AG04449 (cell line): ENCODE measurements around the gene MCEMP1.

Source experiments
- CTCF ChIA-PET: fragments of 350-600 bp; formaldehyde crosslinking; extraction: SDS; loops from one replicate; lab custom pipeline; 2021; ENCODE audit warnings: antibody characterized with exemption; lab: Yijun Ruan, JAX
- POLR2A ChIA-PET: fragments of 400-600, 350-600 bp; formaldehyde crosslinking; extraction: SDS; loops from one replicate; lab custom pipeline; 2020; ENCODE audit warnings: antibody characterized with exemption, inconsistent platforms; lab: Yijun Ruan, JAX
- DNase-seq: peaks from one replicate; pipeline ENCODE4 v3.0.0-alpha.2; 2010; ENCODE audit warnings: low read depth, low spot score
- H3K4me3 ChIP-seq: 2 replicates; pipeline ENCODE4 v1.5.1; 2011; ENCODE audit warnings: low read depth, mild to moderate bottlenecking, control low read depth, low read length
- TF ChIP-seq, protein P1 (sequence below): IDR thresholded peaks from one replicate; pipeline ENCODE4 v1.5.1; 2011; ENCODE audit warnings: mild to moderate bottlenecking, moderate library complexity, low read length, control low read depth, inconsistent platforms; ENCODE audit not compliant: insufficient read depth; ENCODE audit errors: missing control alignments

The MCEMP1 gene

DNA sequence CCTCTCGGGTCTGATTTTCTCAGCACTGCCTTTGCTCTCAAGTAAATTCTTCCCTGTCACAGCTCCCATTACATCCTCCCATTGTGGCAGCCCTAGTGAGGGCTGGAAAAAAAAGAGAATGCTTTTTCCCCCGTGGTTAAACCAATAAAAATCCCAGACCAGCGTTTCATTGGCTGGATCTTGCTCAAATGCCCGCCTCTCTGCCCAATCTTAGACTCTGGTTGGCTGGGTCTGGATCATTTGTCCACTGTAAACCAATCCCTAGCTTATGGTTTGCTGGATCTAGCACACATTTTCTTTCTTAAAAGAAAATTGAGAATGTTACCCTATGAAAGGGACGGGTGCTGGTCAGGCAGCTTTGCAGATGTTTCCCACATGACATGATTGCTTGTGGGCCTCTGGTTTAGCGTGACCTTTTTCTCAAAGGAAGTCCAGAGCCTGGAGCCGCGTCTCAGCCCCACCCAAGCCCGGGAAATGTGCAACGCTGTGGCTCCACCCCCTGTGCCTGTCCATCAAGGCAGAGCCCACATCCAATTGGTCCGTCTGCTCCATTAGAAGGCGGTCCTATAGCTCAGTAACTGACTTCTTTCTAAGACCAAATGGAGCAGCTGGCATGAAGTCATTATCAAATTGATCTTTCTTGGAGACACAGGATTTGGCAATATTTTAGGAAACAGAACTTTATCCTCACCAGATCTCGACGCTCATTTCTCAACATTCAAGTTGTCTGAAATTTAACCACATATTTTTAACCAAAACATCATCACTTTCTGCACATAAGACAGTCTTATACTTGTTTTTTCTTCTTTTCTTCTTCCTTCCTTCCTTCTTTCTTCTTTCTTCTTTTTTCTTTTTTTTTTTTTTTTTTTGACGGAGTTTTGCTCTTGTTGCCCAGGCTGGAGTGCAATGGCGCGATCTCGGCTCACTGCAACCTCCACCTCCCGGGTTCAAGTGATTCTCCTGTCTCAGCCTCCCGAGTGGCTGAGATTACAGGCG is 2.6 kb upstream of the MCEMP1 start:
- POLR2A ChIA-PET, result no interaction called here
- H3K4me3 ChIP-seq, result no peak overlapping the region
- no peak for DNase-seq
- CTCF ChIA-PET, result interaction anchor here (1.2 to 7.7 kb wide), 2 partner anchors 18 to 22 kb away, joined by 4 to 33 read pairs; no protein-coding TSS in a partner anchor
- TF ChIP-seq, protein P1, sequence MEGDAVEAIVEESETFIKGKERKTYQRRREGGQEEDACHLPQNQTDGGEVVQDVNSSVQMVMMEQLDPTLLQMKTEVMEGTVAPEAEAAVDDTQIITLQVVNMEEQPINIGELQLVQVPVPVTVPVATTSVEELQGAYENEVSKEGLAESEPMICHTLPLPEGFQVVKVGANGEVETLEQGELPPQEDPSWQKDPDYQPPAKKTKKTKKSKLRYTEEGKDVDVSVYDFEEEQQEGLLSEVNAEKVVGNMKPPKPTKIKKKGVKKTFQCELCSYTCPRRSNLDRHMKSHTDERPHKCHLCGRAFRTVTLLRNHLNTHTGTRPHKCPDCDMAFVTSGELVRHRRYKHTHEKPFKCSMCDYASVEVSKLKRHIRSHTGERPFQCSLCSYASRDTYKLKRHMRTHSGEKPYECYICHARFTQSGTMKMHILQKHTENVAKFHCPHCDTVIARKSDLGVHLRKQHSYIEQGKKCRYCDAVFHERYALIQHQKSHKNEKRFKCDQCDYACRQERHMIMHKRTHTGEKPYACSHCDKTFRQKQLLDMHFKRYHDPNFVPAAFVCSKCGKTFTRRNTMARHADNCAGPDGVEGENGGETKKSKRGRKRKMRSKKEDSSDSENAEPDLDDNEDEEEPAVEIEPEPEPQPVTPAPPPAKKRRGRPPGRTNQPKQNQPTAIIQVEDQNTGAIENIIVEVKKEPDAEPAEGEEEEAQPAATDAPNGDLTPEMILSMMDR, result no peak

DNA sequence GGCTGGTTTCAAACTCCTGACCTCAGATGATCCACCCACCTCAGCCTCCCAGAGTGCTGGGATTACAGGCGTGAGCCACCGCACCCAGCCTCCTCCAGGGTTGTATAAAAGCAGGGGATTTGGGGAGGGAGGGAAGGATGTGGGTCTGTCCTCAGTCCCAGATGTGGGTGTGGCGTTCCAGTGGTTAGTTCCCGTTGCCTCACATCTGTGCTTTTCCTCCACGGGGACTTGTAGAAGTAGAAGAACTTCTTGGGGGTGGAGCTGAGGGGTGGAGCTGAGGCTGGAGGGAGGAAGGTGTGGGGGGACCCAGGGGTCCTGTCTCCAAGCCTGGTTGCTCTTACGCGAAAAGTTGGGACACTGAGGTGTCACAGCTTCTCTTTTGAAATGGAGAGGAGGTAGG is 514 bp upstream of the MCEMP1 start:
- no peak overlapping the region for H3K4me3 ChIP-seq
- CTCF ChIA-PET, result interaction anchor here (1.4 to 3.8 kb wide), 4 partner anchors 10 to 108 kb away, joined by 3 to 13 read pairs (median 6); partner anchors contain the start of genes PET100 and XAB2
- POLR2A ChIA-PET, result no interaction called here
- TF ChIP-seq, protein P1, result no peak
- DNase-seq, result no peak

DNA sequence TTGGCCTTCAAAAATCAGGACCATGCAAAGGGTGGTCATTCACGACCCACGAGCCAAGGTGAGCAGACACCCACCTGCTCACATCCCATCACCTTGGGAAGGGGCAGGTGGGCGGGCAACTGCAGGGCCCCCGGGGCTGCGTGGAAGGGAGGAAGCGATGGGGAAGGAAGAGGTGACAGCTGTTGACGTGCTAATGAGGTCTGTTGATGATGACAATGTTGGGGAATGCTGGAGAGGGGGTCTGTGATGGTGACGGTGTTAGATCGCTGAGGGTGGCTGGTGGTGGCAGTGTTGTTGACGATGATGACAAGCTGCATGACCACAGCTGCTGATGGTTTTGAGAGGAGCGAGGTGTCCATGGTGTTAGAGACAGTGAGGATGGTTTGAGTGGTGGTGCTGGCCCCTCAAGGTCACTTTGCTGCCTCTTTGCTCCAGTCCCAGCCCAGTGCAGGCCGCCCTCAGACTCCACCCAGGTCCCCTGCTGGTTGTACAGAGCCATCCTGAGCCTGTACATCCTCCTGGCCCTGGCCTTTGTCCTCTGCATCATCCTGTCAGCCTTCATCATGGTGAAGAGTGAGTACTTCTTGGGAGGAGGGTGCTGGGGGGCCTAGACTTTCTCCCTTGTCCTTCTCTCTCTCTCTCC is 900 bp downstream of the MCEMP1 start:
- TF ChIP-seq, protein P1, result no peak
- DNase-seq, result no peak
- ChIA-PET CTCF (interaction anchor here (0.7 to 3.8 kb wide), 10 partner anchors 11 to 324 kb away, joined by 3 to 15 read pairs (median 4); partner anchors contain the start of genes PET100 and XAB2), POLR2A (no interaction called here)
- H3K4me3 ChIP-seq, result no peak overlapping the region

GRCh38 chr19:7678971-7679751 is 2.3 kb downstream of the MCEMP1 start:
- no peak overlapping the region for H3K4me3 ChIP-seq
- no peak for DNase-seq
- TF ChIP-seq, protein P1, result no peak
- CTCF ChIA-PET, result interaction anchor here (1.2 to 2.4 kb wide), 3 partner anchors 13 to 325 kb away, joined by 4 to 15 read pairs (median 6); no protein-coding TSS in a partner anchor
- POLR2A ChIA-PET, result no interaction called here

DNA sequence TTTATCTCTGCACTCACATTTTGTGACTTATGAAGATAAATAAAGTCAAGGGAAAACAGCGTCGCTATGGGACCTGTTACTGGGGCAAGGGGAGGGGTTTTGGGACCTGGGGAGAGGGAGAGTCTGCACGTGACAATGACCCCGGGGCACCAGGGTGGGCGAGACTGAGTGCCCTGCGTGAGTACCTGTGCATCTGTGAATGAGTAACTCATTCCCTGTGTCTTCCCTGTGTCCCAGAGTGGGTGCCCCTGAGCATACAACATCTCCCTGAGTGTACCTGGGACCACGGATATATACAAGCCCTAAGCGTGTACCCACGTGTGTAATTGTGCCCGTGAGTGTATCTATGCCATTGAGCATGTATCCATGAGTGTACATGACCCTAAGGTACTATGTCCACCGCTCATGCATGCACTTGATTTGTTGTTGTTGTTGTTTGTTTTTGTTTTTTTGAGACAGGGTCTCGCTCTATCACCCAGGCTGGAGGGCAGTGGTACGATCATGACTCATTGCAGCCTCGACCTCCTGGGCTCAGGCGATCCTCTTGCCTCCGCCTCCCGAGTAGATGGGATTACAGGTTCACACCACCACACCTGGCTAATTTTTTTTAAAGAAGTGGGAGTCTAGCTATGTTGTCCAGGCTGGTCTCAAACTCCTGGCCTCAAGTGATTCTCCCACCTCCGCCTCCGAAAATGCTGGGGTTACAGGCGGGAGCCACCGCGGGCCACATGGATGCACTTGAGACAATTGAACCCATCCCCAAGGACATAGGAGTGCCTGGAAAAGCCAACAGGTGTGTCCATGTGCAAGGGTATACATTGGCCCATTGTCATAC is 3.1 kb downstream of the MCEMP1 start:
- H3K4me3 ChIP-seq, result peak overlapping the region; percentile 52
- POLR2A ChIA-PET, result no interaction called here
- TF ChIP-seq, protein P1, result no peak
- DNase-seq, result no peak
- CTCF ChIA-PET, result interaction anchor here (0.6 to 3.0 kb wide), 34 partner anchors 10 to 580 kb away, joined by 3 to 59 read pairs (median 4); partner anchors contain the start of genes FCER2, PCP2 and RETN
